Lower lobe of right lung (tissue), 2 donors: ENCODE data around the gene IMP4. TPM values are rescaled to one million over a fixed set of nuclear protein-coding genes. Genes with fewer than 3 reads are reported as not detected.
A peak's percentile ranks its signal among the peaks of the same experiment; 100 is the strongest.

Experiments used
- ATAC-seq, 2 donors: fragments of 200-7000 bp; cut with Tn5 transposase; one replicate each; pipeline ENCODE4 v1.9.1; 2020 to 2022; ENCODE audit warnings: mild to moderate bottlenecking in 2 of 2, moderate library complexity in 2 of 2
- DNase-seq: peaks from one replicate; pipeline ENCODE4 v3.0.0-alpha.2; 2020
- H3K27ac ChIP-seq: fragments of 200-600 bp; one replicate; pipeline ENCODE4 v1.8.0; 2022
- H3K27me3 ChIP-seq: fragments of 200-600 bp; one replicate; pipeline ENCODE4 v1.8.0; 2022; ENCODE audit warnings: low read depth
- H3K36me3 ChIP-seq: fragments of 200-600 bp; one replicate; pipeline ENCODE4 v1.8.0; 2022; ENCODE audit warnings: mild to moderate bottlenecking
- H3K4me1 ChIP-seq: fragments of 200-600 bp; one replicate; pipeline ENCODE4 v1.8.0; 2022
- H3K4me3 ChIP-seq: fragments of 200-600 bp; one replicate; pipeline ENCODE4 v1.8.0; 2022; ENCODE audit warnings: mild to moderate bottlenecking
- H3K9me3 ChIP-seq: fragments of 200-600 bp; one replicate; pipeline ENCODE4 v1.8.0; 2022
- CTCF ChIP-seq: fragments of 200-600 bp; IDR thresholded peaks from one replicate; pipeline ENCODE4 v1.8.0; 2022; ENCODE audit warnings: antibody characterized with exemption, mild to moderate bottlenecking
- intact Hi-C: fragments of 100-400 bp; cut with DNase I; formaldehyde crosslinking; loops from one replicate; pipeline ENCODE4 v1.11.0; 2022
- total RNA-seq: library from RNA; stranded (reverse); fragmentation: NEBNext Ultra II Directional; extraction: Animal tissue kit (Norgen Biotek cat#: 25700); gene quantifications from one replicate; pipeline ENCODE4 v1.2.1, GENCODE V29; 2021
- donor health status: DM: no; HTN: yes; CAD: no; lungs with severe emphysema.

The IMP4 gene
- total RNA-seq, 1 donor from 2014 or later: 55.9 TPM

GRCh38 chr2:130391872-130392670 lies 49.4 kb downstream of the IMP4 start:
- ATAC-seq (peak in 1 of 2 donors; percentile 43), DNase-seq (no peak)
- Histone ChIP-seq H3K27me3 (no peaks in the 10 kb centered on the region), H3K36me3 (no peaks in the 10 kb centered on the region), H3K9me3 (no peaks in the 10 kb centered on the region), H3K27ac (peak overlapping the region; percentile 86), H3K4me1 (peaks cover 23% of the 10 kb centered on the region), H3K4me3 (peak overlapping the region; percentile 69)
- intact Hi-C loops: no loop called here
- no peak for TF ChIP-seq CTCF

- Histone ChIP-seq H3K4me3 (no peak overlapping the region), H3K4me1 (peaks cover 23% of the 10 kb centered on the region), H3K27ac (no peak overlapping the region), H3K27me3 (no peaks in the 10 kb centered on the region), H3K36me3 (no peaks in the 10 kb centered on the region), H3K9me3 (no peaks in the 10 kb centered on the region)
- ATAC-seq: no peak
- intact Hi-C loops: no loop called here
- no peak for TF ChIP-seq CTCF
- no peak for DNase-seq
These were observed 50.7 kb downstream of the IMP4 start for GRCh38 chr2:130393318-130393910.

Other genes starting within 250 kb of the IMP4 start
- not detected for gene POTEF, start 213.7 kb upstream of the IMP4 start, total RNA-seq
- 7.2 TPM for gene CCDC74B, start 197.8 kb upstream of the IMP4 start, total RNA-seq
- gene SMPD4, start 161.3 kb upstream of the IMP4 start, total RNA-seq: 35.7 TPM
- gene MZT2B, start 160.6 kb upstream of the IMP4 start, total RNA-seq: 125 TPM
- not detected for gene TUBA3E, start 144.5 kb upstream of the IMP4 start, total RNA-seq
- gene PTPN18, start 13.2 kb downstream of the IMP4 start, total RNA-seq: 74.1 TPM
- gene POTEI, start 166.4 kb downstream of the IMP4 start, total RNA-seq: 0.24 TPM
- gene CFC1B, start 178.3 kb downstream of the IMP4 start, total RNA-seq: not detected